Measurements from ENCODE around the gene DUSP8.

Gene DUSP8

GRCh38 chr11:1531449-1532013 lies 40.5 kb downstream of the DUSP8 start:
- no peak for DNase-seq

- no peak for DNase-seq
Observed at GRCh38 chr11:1530686-1531448, 41.2 kb downstream of the DUSP8 start.

GRCh38 chr11:1529774-1530173 lies 42.3 kb downstream of the DUSP8 start:
- no peak for DNase-seq

- no peak for DNase-seq
Observed at GRCh38 chr11:1529286-1529685, 42.8 kb downstream of the DUSP8 start.

- no peak for DNase-seq
Observed at GRCh38 chr11:1528710-1529109, 43.4 kb downstream of the DUSP8 start.

GRCh38 chr11:1526785-1527184 lies 45.3 kb downstream of the DUSP8 start:
- DNase-seq, result no peak

- DNase-seq, result no peak
Observed at GRCh38 chr11:1523779-1524178, 48.3 kb downstream of the DUSP8 start.

- no peak for DNase-seq
Observed at GRCh38 chr11:1523077-1523476, 49.0 kb downstream of the DUSP8 start.

- no peak for DNase-seq
Observed at GRCh38 chr11:1522081-1522424, 50.0 kb downstream of the DUSP8 start.

GRCh38 chr11:1521382-1522080 lies 50.5 kb downstream of the DUSP8 start:
- no peak for DNase-seq

GRCh38 chr11:1520663-1521267 lies 51.3 kb downstream of the DUSP8 start:
- DNase-seq, result no peak

GRCh38 chr11:1520209-1520662 lies 51.8 kb downstream of the DUSP8 start:
- no peak for DNase-seq

GRCh38 chr11:1519028-1520010 lies 52.8 kb downstream of the DUSP8 start:
- peak; percentile 60 for DNase-seq

- no peak for DNase-seq
Observed at GRCh38 chr11:1518301-1518700, 53.8 kb downstream of the DUSP8 start.

- DNase-seq, result no peak
Observed at GRCh38 chr11:1517117-1518005, 54.7 kb downstream of the DUSP8 start.

GRCh38 chr11:1516273-1517067 lies 55.6 kb downstream of the DUSP8 start:
- DNase-seq, result no peak

- peak; percentile 92 for DNase-seq
Observed at GRCh38 chr11:1515082-1516060, 56.7 kb downstream of the DUSP8 start.

GRCh38 chr11:1514336-1515061 lies 57.6 kb downstream of the DUSP8 start:
- DNase-seq, result no peak

Measured in retina (tissue), 1 donor.